ENCODE measurements around the gene FBXO36. TPM values are rescaled to one million over a fixed set of nuclear protein-coding genes. Genes with fewer than 3 reads are reported as not detected.

Gene FBXO36
- total and polyA plus RNA-seq, 2 of the 4 experiments (the other 2 are of a cell fraction): 1.3 to 2.2 TPM

GRCh38 chr2:229903037-229903436 is 19.3 kb upstream of the FBXO36 start:
- no peak overlapping the region for H2BK20ac ChIP-seq (ENCODE audit: low read depth, low read length)
- no TSS peak for BruUV-seq (replicated peaks)
- H3K14ac ChIP-seq (replicated peaks; ENCODE audit: low read depth, low read length): no peak overlapping the region
- DNase-seq (no peak), ATAC-seq (ENCODE audit: low read depth) (no peak)
- CTCF ChIA-PET: interaction anchor here (0.7 kb wide), 1 partner anchor 9 kb away, joined by 7 read pairs; no protein-coding TSS in a partner anchor
- H2AFZ ChIP-seq (replicated peaks; ENCODE audit: low read length, poor library complexity): no peak overlapping the region
- no peak overlapping the region for H4K91ac ChIP-seq (ENCODE audit: insufficient read depth, low read depth, low read length)
- H4K20me1 ChIP-seq (ENCODE audit: insufficient read depth, low read length): peaks cover 80% of the 10 kb centered on the region
- no peaks in the 10 kb centered on the region for H3K9me3 ChIP-seq (ENCODE audit: control insufficient read depth, insufficient read depth, low read length)
- H3K4me1 ChIP-seq (ENCODE audit: control insufficient read depth, insufficient read depth, low read length): no peaks in the 10 kb centered on the region; the same call in 1 of the 2 replicates
- in situ Hi-C loops (cut with MboI; ENCODE audit: low sequenced_read_pairs) (no loop called here), intact Hi-C loops (cut with micrococcal nuclease) (no loop called here), dilution Hi-C loops (cut with HindIII; ENCODE audit: low sequenced_read_pairs, unreplicated experiment) (no loop called here)
- no peak overlapping the region for H3K18ac ChIP-seq (ENCODE audit: low read depth, low read length)
- H3K4ac ChIP-seq (ENCODE audit: low read depth, low read length): no peak overlapping the region
- H2BK5ac ChIP-seq (ENCODE audit: low read depth, low read length, poor library complexity, severe bottlenecking): no peak overlapping the region
- no peaks in the 10 kb centered on the region for H3K27me3 ChIP-seq (ENCODE audit: control insufficient read depth, insufficient read depth, low read length)
- H2BK15ac ChIP-seq (ENCODE audit: low read depth, low read length): no peak overlapping the region
- H3K36me3 ChIP-seq (ENCODE audit: control insufficient read depth, insufficient read depth, low read length): peaks cover 24% of the 10 kb centered on the region
- no peak overlapping the region for H3K4me3 ChIP-seq (ENCODE audit: insufficient read depth, low read depth, low read length)
- H3K9ac ChIP-seq (ENCODE audit: low read depth, low read length): no peak overlapping the region
- H3K9me1 ChIP-seq (ENCODE audit: insufficient read depth, low read length): peaks cover 5% of the 10 kb centered on the region; the same call in 1 of the 2 replicates
- H3K23ac ChIP-seq (ENCODE audit: low read depth, low read length): no peak overlapping the region
- no peak overlapping the region for H3K27ac ChIP-seq (ENCODE audit: insufficient read depth, low read length)
- no peak overlapping the region for H4K5ac ChIP-seq (ENCODE audit: low read depth, low read length)
- H3K56ac ChIP-seq (ENCODE audit: extremely low read depth, insufficient read depth, low read length): no peak overlapping the region
- no peak overlapping the region for H2AK5ac ChIP-seq (ENCODE audit: low read depth, low read length)
- no peak overlapping the region for H4K8ac ChIP-seq (ENCODE audit: low read depth in 2 of 2, low read length in 2 of 2)
- POLR2A ChIA-PET (ENCODE audit: unreplicated experiment): no interaction called here
- H2BK120ac ChIP-seq (ENCODE audit: low read depth, low read length): no peak overlapping the region
- no CpG with 5 or more reads among the region's 3 CpGs for WGBS, 2 experiments (ENCODE audit: extremely low coverage in 2 of 2, insufficient read length in 1 of 2)
- no peak overlapping the region for H3K4me2 ChIP-seq (ENCODE audit: low read depth, low read length)
- TF ChIP-seq MAZ (IDR thresholded peaks at IDR 0.05; ENCODE audit: borderline replicate concordance, low read depth, low read length): no peak
- TF ChIP-seq POLR2A (IDR thresholded peaks at IDR 0.05; ENCODE audit: low read depth, low read length): no peak
- TF ChIP-seq ELK1 (IDR thresholded peaks at IDR 0.05; ENCODE audit: borderline replicate concordance, low read depth, low read length): no peak
- TF ChIP-seq FOS (IDR thresholded peaks at IDR 0.05; ENCODE audit: low read depth, low read length): no peak
- TF ChIP-seq NFE2L2 (IDR thresholded peaks at IDR 0.05; ENCODE audit: low read depth, low read length): no peak
- no peak for TF ChIP-seq RFX5 (IDR thresholded peaks at IDR 0.05; ENCODE audit: low read depth, low read length)
- H2AK9ac ChIP-seq (replicated peaks; ENCODE audit: low read depth, low read length, poor library complexity): no peak overlapping the region
- peaks cover 4 to 63% of the 10 kb centered on the region in 2 experiments for H3K79me1 ChIP-seq (ENCODE audit: low read depth in 1 of 2, low read length in 2 of 2)

All from IMR-90 (cell line).